Esophagus muscularis mucosa (tissue), 4 donors: Measurements from ENCODE around the gene GJC2. TPM values are rescaled to one million over a fixed set of nuclear protein-coding genes. Genes with fewer than 3 reads are reported as not detected.

ENCODE experiments used
- DNase-seq: peaks from one replicate; pipeline ENCODE4 v3.0.0-alpha.2; 2017; ENCODE audit errors: extremely low spot score
- H3K27ac ChIP-seq, 4 donors: fragments of 200-600 bp; sonication (generic); replicated peaks in 1 of 4; 1 replicate in 3 of 4; 2 replicates in 1 of 4; pipeline ENCODE4 v1.5.1; 2016 to 2019; ENCODE audit warnings: mild to moderate bottlenecking in 1 of 4
- H3K27me3 ChIP-seq, 4 donors: fragments of 200-600 bp; sonication (generic); one replicate each; pipeline versions ENCODE4 v1.5.1 to v1.6.0; 2016 to 2019
- H3K36me3 ChIP-seq, 4 donors: fragments of 200-600 bp; sonication (generic); one replicate each; pipeline ENCODE4 v1.5.1; 2016 to 2019
- H3K4me1 ChIP-seq, 4 donors: fragments of 200-600 bp; sonication (generic); one replicate each; pipeline ENCODE4 v1.5.1; 2016 to 2019
- H3K4me3 ChIP-seq, 4 donors: fragments of 200-600 bp; sonication (generic); 1 replicate in 2 of 4; 2 replicates in 2 of 4; pipeline ENCODE4 v1.5.1; 2016 to 2019; ENCODE audit warnings: mild to moderate bottlenecking in 4 of 4, moderate library complexity in 1 of 4
- H3K9me3 ChIP-seq, 4 donors: fragments of 200-600 bp; sonication (generic); 1 replicate in 3 of 4; 2 replicates in 1 of 4; pipeline ENCODE4 v1.5.1; 2016 to 2019
- CTCF ChIP-seq, 3 experiments: fragments of 200-600 bp in 2 of 3; fragments of 450-650 bp in 1 of 3; sonication (generic) in 2 of 3; IDR thresholded peaks; one replicate each; pipeline ENCODE4 v1.5.1; 2017 to 2019; ENCODE audit warnings: antibody characterized with exemption in 3 of 3, mild to moderate bottlenecking in 2 of 3, moderate library complexity in 1 of 3
- EP300 ChIP-seq: sonication (generic); formaldehyde crosslinking; IDR thresholded peaks from one replicate; pipeline ENCODE4 v1.6.1; 2017; ENCODE audit warnings: antibody characterized with exemption
- POLR2A ChIP-seq: fragments of 450-650 bp; IDR thresholded peaks from one replicate; pipeline ENCODE4 v1.6.1; 2017; ENCODE audit warnings: antibody characterized with exemption, moderate library complexity, mild to moderate bottlenecking, low read depth
- POLR2AphosphoS5 ChIP-seq, 2 donors: sonication (generic); formaldehyde crosslinking; IDR thresholded peaks; one replicate each; pipeline ENCODE4 v1.6.1; 2017; ENCODE audit warnings: antibody characterized with exemption in 2 of 2
- WGBS: methylation state at CpG from one replicate; pipeline ENCODE4 v1.1.5; 2018; 5-methylcytosine and 5-hydroxymethylcytosine counted together
- intact Hi-C: fragments of 100-400 bp; cut with DNase I; formaldehyde crosslinking; loops from one replicate; pipeline ENCODE4 v1.15.1; 2023
- total RNA-seq, 4 donors: library from RNA; depleted of rRNA; stranded (reverse); fragments of >200 nt; gene quantifications; one replicate each; pipeline versions ENCODE4 v1.1.0 to v1.2.1, GENCODE V29; 2016

The GJC2 gene
- total RNA-seq, 4 donors from 2014 or later: 6.0 to 11.3 (median 7.8) TPM

- H3K36me3 ChIP-seq: peaks cover 4 to 34% (median 19%) of the 10 kb centered on the region in 4 donors
- intact Hi-C loops: no loop called here
- H3K27me3 ChIP-seq: no peaks in the 10 kb centered on the region
- peaks cover 0 to 17% (median 9%) of the 10 kb centered on the region in 4 donors for H3K4me1 ChIP-seq
- 84% methylated on average over 8 of the region's 18 CpGs for WGBS
- H3K4me3 ChIP-seq: no peak overlapping the region
- TF ChIP-seq POLR2AphosphoS5 (IDR thresholded peaks at IDR 0.05): no peak
- no peaks in the 10 kb centered on the region for H3K9me3 ChIP-seq
- no peak for DNase-seq
- peak overlapping the region in 1 of 4 donors; percentile 19 for H3K27ac ChIP-seq
Observed at GRCh38 chr1:228175316-228176023, 25.7 kb downstream of the GJC2 start.

GRCh38 chr1:228176024-228176395, 26.3 kb downstream of the GJC2 start:
- Histone ChIP-seq H3K36me3 (peaks cover 4 to 29% (median 19%) of the 10 kb centered on the region in 4 donors), H3K4me3 (no peak overlapping the region), H3K4me1 (peaks cover 0 to 17% (median 9%) of the 10 kb centered on the region in 4 donors), H3K27me3 (no peaks in the 10 kb centered on the region), H3K9me3 (no peaks in the 10 kb centered on the region), H3K27ac (peak overlapping the region in 1 of 4 donors; percentile 19)
- no peak for TF ChIP-seq POLR2AphosphoS5 (IDR thresholded peaks at IDR 0.05)
- no peak for TF ChIP-seq EP300
- no peak for TF ChIP-seq POLR2A
- no peak for TF ChIP-seq CTCF (IDR thresholded peaks at IDR 0.05)
- intact Hi-C loops: no loop called here
- DNase-seq: no peak
- WGBS: no CpG with 5 or more reads among the region's 4 CpGs

DNA sequence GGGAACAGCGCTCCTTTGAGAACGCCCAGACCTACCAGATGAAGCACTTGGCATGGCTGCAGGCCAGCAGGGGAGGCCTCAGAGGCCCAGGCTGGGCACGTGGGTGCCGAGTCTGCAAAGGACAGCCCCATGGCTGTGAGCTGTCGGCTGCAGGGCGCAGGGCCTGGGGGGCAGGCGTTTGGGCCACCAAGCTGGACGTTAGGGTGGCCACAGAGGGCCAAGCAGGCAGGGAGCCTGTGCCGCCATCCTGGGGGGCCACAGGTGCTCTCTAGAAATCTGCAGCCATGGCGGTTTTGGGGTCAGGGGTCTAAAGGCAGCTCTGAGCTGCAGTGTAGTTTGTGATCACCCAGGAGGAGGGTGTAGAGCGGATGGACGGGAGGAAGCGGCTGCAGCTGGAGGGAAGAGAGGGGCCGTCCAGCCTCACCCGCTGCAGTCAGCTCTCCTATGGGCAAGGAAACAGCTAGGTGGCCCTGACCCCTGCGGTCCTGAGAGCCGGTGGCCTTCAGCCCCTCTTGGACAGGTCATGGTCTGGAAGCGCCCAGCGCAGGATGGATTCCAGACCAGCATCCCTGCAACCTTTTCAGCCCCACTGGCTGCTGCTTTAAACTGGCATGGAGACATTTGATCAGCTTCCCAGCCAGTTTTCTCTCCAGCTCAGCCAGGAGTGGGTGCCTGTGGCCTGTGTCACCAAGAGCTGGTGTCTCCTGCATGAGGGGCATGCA, 26.9 kb downstream of the GJC2 start:
- Histone ChIP-seq H3K4me1 (peaks cover 0 to 14% (median 9%) of the 10 kb centered on the region in 4 donors), H3K4me3 (no peak overlapping the region), H3K27me3 (no peaks in the 10 kb centered on the region), H3K36me3 (peaks cover 4 to 25% (median 19%) of the 10 kb centered on the region in 4 donors), H3K27ac (no peak overlapping the region), H3K9me3 (no peaks in the 10 kb centered on the region)
- intact Hi-C loops: no loop called here
- TF ChIP-seq CTCF (IDR thresholded peaks at IDR 0.05) (no peak), EP300 (no peak), POLR2A (no peak), POLR2AphosphoS5 (IDR thresholded peaks at IDR 0.05) (no peak)
- no peak for DNase-seq
- WGBS: 96% methylated on average over 11 of the region's 19 CpGs

GRCh38 chr1:228177183-228177475, 27.4 kb downstream of the GJC2 start:
- no peak for TF ChIP-seq POLR2A
- TF ChIP-seq POLR2AphosphoS5 (IDR thresholded peaks at IDR 0.05): no peak
- TF ChIP-seq CTCF (IDR thresholded peaks at IDR 0.05): no peak
- TF ChIP-seq EP300: no peak
- no peak overlapping the region for H3K4me3 ChIP-seq
- no peak overlapping the region for H3K27ac ChIP-seq
- H3K4me1 ChIP-seq: peaks cover 0 to 14% (median 9%) of the 10 kb centered on the region in 4 donors
- H3K9me3 ChIP-seq: no peaks in the 10 kb centered on the region
- H3K27me3 ChIP-seq: no peaks in the 10 kb centered on the region
- WGBS: 100% methylated on average over 1 of the region's 5 CpGs
- no peak for DNase-seq
- intact Hi-C loops: no loop called here
- peaks cover 4 to 25% (median 19%) of the 10 kb centered on the region in 4 donors for H3K36me3 ChIP-seq
